ENCODE data around the gene NTF4.

The NTF4 gene

GRCh38 chr19:49098795-49099194 is 34.2 kb upstream of the NTF4 start:
- H3K4me3 ChIP-seq (ENCODE audit: low read depth, low read length): no peak overlapping the region
- no peak for TF ChIP-seq CTCF (IDR thresholded peaks at IDR 0.05; ENCODE audit: borderline replicate concordance, insufficient read depth, low read depth, low read length)

- no peak overlapping the region for H3K4me3 ChIP-seq (ENCODE audit: low read depth, low read length)
- TF ChIP-seq CTCF (IDR thresholded peaks at IDR 0.05; ENCODE audit: borderline replicate concordance, insufficient read depth, low read depth, low read length): peak; percentile 98
These were observed 33.1 kb upstream of the NTF4 start for GRCh38 chr19:49097453-49098288.

- TF ChIP-seq CTCF (IDR thresholded peaks at IDR 0.05; ENCODE audit: borderline replicate concordance, insufficient read depth, low read depth, low read length): no peak
These were observed 30.2 kb upstream of the NTF4 start for GRCh38 chr19:49094505-49095482.

GRCh38 chr19:49092686-49093085 is 28.1 kb upstream of the NTF4 start:
- no peak for TF ChIP-seq CTCF (IDR thresholded peaks at IDR 0.05; ENCODE audit: borderline replicate concordance, insufficient read depth, low read depth, low read length)
- no peak overlapping the region for H3K4me3 ChIP-seq (ENCODE audit: low read depth, low read length)

More at GRCh38 chr19:49094505-49095482, 30.2 kb upstream of the NTF4 start:
- H3K4me3 ChIP-seq (ENCODE audit: low read depth, low read length): no peak overlapping the region

GRCh38 chr19:49091391-49092038 is 26.9 kb upstream of the NTF4 start:
- H3K4me3 ChIP-seq (ENCODE audit: low read depth, low read length): no peak overlapping the region

GRCh38 chr19:49086296-49086695 is 21.7 kb upstream of the NTF4 start:
- H3K4me3 ChIP-seq (ENCODE audit: low read depth, low read length): peak overlapping the region; percentile 100
- TF ChIP-seq CTCF (IDR thresholded peaks at IDR 0.05; ENCODE audit: borderline replicate concordance, insufficient read depth, low read depth, low read length): no peak

More at GRCh38 chr19:49091391-49092038, 26.9 kb upstream of the NTF4 start:
- TF ChIP-seq CTCF (IDR thresholded peaks at IDR 0.05; ENCODE audit: borderline replicate concordance, insufficient read depth, low read depth, low read length): no peak
